Spleen (tissue), 7 donors: ENCODE measurements around the gene CRACDL.
"Not testable (repeated sequence)": the region's sequence is repeated elsewhere in the genome, so short reads cannot be mapped to it uniquely, and the experiment has no call there.

Source experiments
- CTCF ChIP-seq, 11 experiments: fragments of 200-600 bp in 7 of 11; fragments of 450-650 bp in 4 of 11; sonication (generic) in 4 of 11; IDR thresholded peaks in 8 of 11; conservative IDR thresholded peaks in 3 of 11; 1 replicate in 7 of 11; 2 replicates in 4 of 11; pipeline versions ENCODE4 v1.4.0 to v1.8.0; 2016 to 2021; ENCODE audit warnings: antibody characterized with exemption in 11 of 11, inconsistent platforms in 4 of 11, mild to moderate bottlenecking in 1 of 11
- POLR2A ChIP-seq, 3 donors: fragments of 450-650 bp; IDR thresholded peaks; one replicate each; pipeline ENCODE4 v1.5.1; 2017; ENCODE audit warnings: antibody characterized with exemption in 3 of 3, mild to moderate bottlenecking in 1 of 3
- POLR2AphosphoS5 ChIP-seq, 3 donors: sonication (generic); formaldehyde crosslinking; IDR thresholded peaks; one replicate each; pipeline ENCODE4 v1.5.1; 2017; ENCODE audit warnings: antibody characterized with exemption in 3 of 3
- donor health status: DM: no; HTN: no; CAD: no; lungs with moderate emphysema.
- donor health status: DM: no; HTN: no; CAD: no.
- donor health status: DM: no; HTN: no; CAD: no.

- not testable (repeated sequence) for TF ChIP-seq CTCF (IDR thresholded peaks at IDR 0.05 in 8 of 11, conservative IDR thresholded peaks at IDR 0.05 in 3 of 11); POLR2A (IDR thresholded peaks at IDR 0.05); POLR2AphosphoS5 (IDR thresholded peaks at IDR 0.05)
Observed at GRCh38 chr2:98899703-98900078, 36.3 kb downstream of the CRACDL start.
